GM23248 (cell line): ENCODE data around the gene MIB2. TPM values are rescaled to one million over a fixed set of nuclear protein-coding genes. Genes with fewer than 3 reads are reported as not detected.

Experiments
- DNase-seq: peaks from one replicate; pipeline ENCODE4 v3.0.0-alpha.2; 2015
- H2AFZ ChIP-seq: fragments of 200-600 bp; sonication (generic); 2 replicates; pipeline ENCODE4 v1.6.1; 2016; ENCODE audit warnings: antibody characterized with exemption
- H3F3A ChIP-seq: fragments of 200-600 bp; sonication (generic); 2 replicates; pipeline ENCODE4 v1.6.1; 2016; ENCODE audit warnings: mild to moderate bottlenecking, antibody characterized with exemption, mixed run types; ENCODE audit not compliant: insufficient read depth
- H3K27ac ChIP-seq: fragments of 200-600 bp; sonication (generic); 2 replicates; pipeline ENCODE4 v1.5.1; 2016; ENCODE audit warnings: mild to moderate bottlenecking
- H3K27me3 ChIP-seq: fragments of 200-600 bp; sonication (generic); replicated peaks from 2 replicates; pipeline ENCODE4 v1.6.1; 2016; ENCODE audit warnings: mild to moderate bottlenecking; ENCODE audit not compliant: insufficient read depth
- H3K36me3 ChIP-seq: fragments of 200-600 bp; sonication (generic); 2 replicates; pipeline ENCODE4 v1.6.1; 2016; ENCODE audit warnings: low read depth, mild to moderate bottlenecking
- H3K4me1 ChIP-seq: fragments of 200-600 bp; sonication (generic); 2 replicates; pipeline ENCODE4 v1.6.1; 2016; ENCODE audit warnings: mild to moderate bottlenecking; ENCODE audit not compliant: insufficient read depth
- H3K4me2 ChIP-seq: fragments of 200-600 bp; sonication (generic); one replicate; pipeline ENCODE4 v1.6.1; 2016; ENCODE audit warnings: mild to moderate bottlenecking; ENCODE audit not compliant: unreplicated experiment
- H3K4me3 ChIP-seq: fragments of 200-600 bp; sonication (generic); 2 replicates; pipeline ENCODE4 v1.5.1; 2016; ENCODE audit warnings: mild to moderate bottlenecking
- H3K79me2 ChIP-seq: fragments of 200-600 bp; sonication (generic); 2 replicates; pipeline ENCODE4 v1.6.1; 2016; ENCODE audit warnings: mild to moderate bottlenecking; ENCODE audit not compliant: insufficient read depth
- H3K9ac ChIP-seq: fragments of 200-600 bp; sonication (generic); 2 replicates; pipeline ENCODE4 v1.6.1; 2016; ENCODE audit warnings: mild to moderate bottlenecking
- H3K9me2 ChIP-seq: fragments of 200-600 bp; sonication (generic); 2 replicates; pipeline ENCODE4 v1.6.1; 2016; ENCODE audit warnings: mixed run types, mild to moderate bottlenecking, moderate library complexity; ENCODE audit not compliant: insufficient read depth
- H3K9me3 ChIP-seq: fragments of 200-600 bp; sonication (generic); one replicate; pipeline ENCODE4 v1.6.1; 2017; ENCODE audit warnings: low read depth
- H4K20me1 ChIP-seq: fragments of 200-600 bp; sonication (generic); 2 replicates; pipeline ENCODE4 v1.6.0; 2016; ENCODE audit not compliant: insufficient read depth
- EZH2 ChIP-seq: fragments of 200-600 bp; sonication (generic); IDR thresholded peaks from 2 replicates; pipeline ENCODE4 v1.6.1; 2018; ENCODE audit warnings: antibody characterized with exemption, mild to moderate bottlenecking; ENCODE audit not compliant: insufficient read depth, poor library complexity, severe bottlenecking
- EZH2phosphoT487 ChIP-seq: fragments of 200-600 bp; sonication (generic); IDR thresholded peaks from 2 replicates; pipeline ENCODE4 v1.6.1; 2018; ENCODE audit warnings: antibody characterized with exemption, moderate library complexity, mild to moderate bottlenecking, low read depth; ENCODE audit not compliant: insufficient read depth
- WGBS, 2 experiments: methylation state at CpG; one replicate each; pipeline ENCODE4 v1.1.6; 2015 to 2017; ENCODE audit warnings: low lambda C conversion rate in 2 of 2, low coverage in 1 of 2; ENCODE audit errors: missing lambda C conversion rate in 2 of 2; 5-methylcytosine and 5-hydroxymethylcytosine counted together
- in situ Hi-C: fragments of 300-500 bp; cut with MboI; formaldehyde crosslinking; loops from 2 replicates; pipeline ENCODE4 v1.15.0; 2020
- polyA plus RNA-seq: library from polyadenylated mRNA; unstranded; fragments of >200 nt; fragmentation: Nextera tagmentation; extraction: Ambion mirVana; gene quantifications from 2 replicates; pipeline ENCODE4 v1.2.1, GENCODE V29; 2016
- total RNA-seq: library from RNA; depleted of rRNA; stranded (reverse); fragments of >200 nt; shearing (Covaris generic); gene quantifications from 2 replicates; pipeline ENCODE4 v1.2.3, GENCODE V29; 2014

Gene MIB2
- total and polyA plus RNA-seq, 2 experiments from 2014 or later = 30.3 to 70.5 TPM

DNA sequence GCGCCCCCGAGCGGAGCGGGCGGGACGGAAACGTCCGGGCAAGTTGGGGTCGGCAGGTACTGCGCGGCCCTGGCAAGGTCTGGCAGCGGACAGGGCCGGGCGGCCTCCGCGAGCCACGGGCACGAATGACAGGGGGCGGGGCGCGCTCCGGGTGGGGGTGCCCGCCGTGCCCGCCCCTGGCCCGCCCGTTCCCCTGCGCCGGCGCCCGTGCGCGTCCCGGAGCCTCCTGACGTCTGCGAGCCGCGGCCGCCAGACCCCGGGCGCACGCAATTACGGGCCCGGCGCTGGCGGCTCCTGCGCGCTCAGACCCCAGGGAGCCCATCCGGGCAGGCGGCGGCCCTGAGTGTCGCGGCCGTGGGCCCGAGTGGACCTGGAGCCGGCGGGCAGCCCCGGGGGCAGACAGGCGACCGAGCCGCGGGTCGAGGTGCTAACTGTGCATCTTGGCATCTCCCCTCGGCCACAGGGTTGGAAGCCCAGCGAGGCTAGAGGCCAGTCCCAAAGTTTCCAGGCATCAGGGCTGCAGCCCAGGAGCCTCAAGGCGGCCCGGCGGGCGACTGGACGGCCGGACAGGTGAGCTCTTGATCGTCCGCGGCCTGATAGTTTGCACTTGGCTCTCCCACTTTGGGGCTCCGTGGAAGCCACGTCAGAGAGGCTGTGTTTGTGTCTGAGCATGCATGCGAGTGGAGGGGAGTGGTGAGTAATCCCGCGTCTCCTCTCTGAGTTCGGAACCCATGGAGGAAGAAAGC is 918 bp downstream of the MIB2 start:
- peaks cover 40% of the 10 kb centered on the region for H3K79me2 ChIP-seq
- H3K4me1 ChIP-seq = peaks cover 6% of the 10 kb centered on the region; the same call in 1 of the 2 replicates
- in situ Hi-C loops = no loop called here
- TF ChIP-seq EZH2 (no peak), EZH2phosphoT487 (no peak)
- no peaks in the 10 kb centered on the region for H4K20me1 ChIP-seq
- peak overlapping the region; percentile 92 for H3K4me3 ChIP-seq
- no peaks in the 10 kb centered on the region for H3K9me2 ChIP-seq
- no peaks in the 10 kb centered on the region for H3K27me3 ChIP-seq
- H3F3A ChIP-seq = peaks cover 21% of the 10 kb centered on the region
- peak overlapping the region; percentile 99 for H3K9ac ChIP-seq
- peak overlapping the region; percentile 58 for H2AFZ ChIP-seq
- 4 to 5% methylated on average over 56 to 57 of the region's 80 CpGs for WGBS, 2 experiments
- H3K4me2 ChIP-seq = peak overlapping the region; percentile 92
- peak; percentile 67 for DNase-seq
- H3K36me3 ChIP-seq = no peaks in the 10 kb centered on the region
- no peaks in the 10 kb centered on the region for H3K9me3 ChIP-seq
- H3K27ac ChIP-seq = peak overlapping the region; percentile 99

GRCh38 chr1:1616838-1617237 is 1.5 kb downstream of the MIB2 start:
- peak overlapping the region; percentile 99 for H3K27ac ChIP-seq

DNA sequence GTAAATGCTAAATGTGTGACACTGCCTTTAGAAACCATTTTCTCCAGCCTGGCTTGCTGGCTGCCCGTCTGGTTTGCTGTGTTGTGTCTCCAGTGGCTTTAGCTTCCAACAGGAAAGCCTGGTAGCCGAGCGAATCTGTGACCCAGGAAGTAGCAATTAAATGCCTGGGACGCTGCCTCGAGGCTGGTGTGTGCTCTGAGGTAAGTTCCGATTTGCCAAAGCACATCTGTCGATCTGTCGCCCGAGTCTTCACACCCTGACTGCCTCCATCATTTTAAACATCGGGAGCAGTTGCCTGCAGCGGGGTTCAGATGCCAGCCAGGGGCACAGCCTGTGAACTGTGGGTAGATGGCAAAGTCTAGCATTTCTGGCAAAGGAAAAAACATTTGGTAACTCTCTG is 2.2 kb downstream of the MIB2 start:
- Histone ChIP-seq H3K27me3 (no peaks in the 10 kb centered on the region), H3K4me2 (no peak overlapping the region), H3K27ac (no peak overlapping the region), H3K4me3 (no peak overlapping the region), H3K36me3 (no peaks in the 10 kb centered on the region), H4K20me1 (no peaks in the 10 kb centered on the region), H2AFZ (no peak overlapping the region), H3K4me1 (peaks cover 6% of the 10 kb centered on the region; the same call in 1 of the 2 replicates), H3K9me2 (no peaks in the 10 kb centered on the region), H3K9me3 (no peaks in the 10 kb centered on the region), H3F3A (peaks cover 15% of the 10 kb centered on the region; the same call in 1 of the 2 replicates), H3K79me2 (peaks cover 40% of the 10 kb centered on the region), H3K9ac (peak overlapping the region; percentile 99; the same call in 1 of the 2 replicates)
- 91 to 93% methylated on average over 11 of the region's 11 CpGs for WGBS, 2 experiments
- in situ Hi-C loops = no loop called here
- DNase-seq = no peak
- TF ChIP-seq EZH2phosphoT487 (no peak), EZH2 (no peak)

More at GRCh38 chr1:1616838-1617237, 1.5 kb downstream of the MIB2 start:
- no peaks in the 10 kb centered on the region for H4K20me1 ChIP-seq
- no peak overlapping the region for H2AFZ ChIP-seq
- H3K9me2 ChIP-seq = no peaks in the 10 kb centered on the region
- peaks cover 20% of the 10 kb centered on the region for H3F3A ChIP-seq
- 93 to 95% methylated on average over 15 to 17 of the region's 19 CpGs for WGBS, 2 experiments
- H3K4me3 ChIP-seq = peak overlapping the region; percentile 92
- H3K4me2 ChIP-seq = peak overlapping the region; percentile 92
- H3K27me3 ChIP-seq = no peaks in the 10 kb centered on the region
- H3K4me1 ChIP-seq = peaks cover 6% of the 10 kb centered on the region; the same call in 1 of the 2 replicates
- peaks cover 40% of the 10 kb centered on the region for H3K79me2 ChIP-seq
- in situ Hi-C loops = no loop called here
- H3K36me3 ChIP-seq = no peaks in the 10 kb centered on the region
- TF ChIP-seq EZH2 = no peak
- no peak for TF ChIP-seq EZH2phosphoT487
- no peak for DNase-seq
- H3K9ac ChIP-seq = peak overlapping the region; percentile 99
- no peaks in the 10 kb centered on the region for H3K9me3 ChIP-seq

- no peak for DNase-seq
- Histone ChIP-seq H3K4me2 (no peak overlapping the region), H3K36me3 (no peaks in the 10 kb centered on the region), H3K9me2 (no peaks in the 10 kb centered on the region), H3F3A (peaks cover 15% of the 10 kb centered on the region; the same call in 1 of the 2 replicates), H3K9ac (no peak overlapping the region), H3K79me2 (peaks cover 40% of the 10 kb centered on the region), H4K20me1 (no peaks in the 10 kb centered on the region), H3K27ac (no peak overlapping the region), H3K4me1 (peaks cover 6% of the 10 kb centered on the region; the same call in 1 of the 2 replicates), H3K9me3 (no peaks in the 10 kb centered on the region), H3K4me3 (no peak overlapping the region), H3K27me3 (no peaks in the 10 kb centered on the region), H2AFZ (no peak overlapping the region)
- in situ Hi-C loops = no loop called here
- TF ChIP-seq EZH2phosphoT487 = no peak
- TF ChIP-seq EZH2 = no peak
- 78 to 82% methylated on average over 6 of the region's 6 CpGs for WGBS, 2 experiments
Observed at GRCh38 chr1:1617925-1618324, 2.6 kb downstream of the MIB2 start.
